PFSK-1 (cell line): ENCODE results near the gene MUC4.

Experiments used
- FOXP2 ChIP-seq: optimal IDR thresholded peaks from 2 replicates; pipeline ENCODE3; 2011; ENCODE audit warnings: borderline replicate concordance, control low read depth, inconsistent platforms; ENCODE audit not compliant: insufficient read depth; ENCODE audit errors: extremely low read length, extremely low read depth
- POLR2AphosphoS5 ChIP-seq: IDR thresholded peaks from 2 replicates; pipeline ENCODE4 v1.6.1; 2012; ENCODE audit warnings: low read depth, mild to moderate bottlenecking, control low read depth, low read length, moderate library complexity
- REST ChIP-seq, 2 experiments: IDR thresholded peaks; 2 replicates each; pipeline versions ENCODE4 v1.6.1 to v1.8.0; 2011 to 2012; ENCODE audit warnings: low read depth in 2 of 2, low read length in 2 of 2, control low read depth in 1 of 2, inconsistent platforms in 1 of 2, mild to moderate bottlenecking in 1 of 2, moderate library complexity in 1 of 2; ENCODE audit not compliant: insufficient read depth in 1 of 2
- SIN3A ChIP-seq: IDR thresholded peaks from 2 replicates; pipeline ENCODE4 v1.6.1; 2012; ENCODE audit warnings: mild to moderate bottlenecking, low read length, moderate library complexity, borderline replicate concordance; ENCODE audit not compliant: insufficient read depth
- TAF1 ChIP-seq: IDR thresholded peaks from 2 replicates; pipeline ENCODE4 v1.6.1; 2012; ENCODE audit warnings: low read length, control low read depth, borderline replicate concordance; ENCODE audit not compliant: insufficient read depth

- TF ChIP-seq SIN3A: no peak
- no peak for TF ChIP-seq REST (IDR thresholded peaks at IDR 0.05; ENCODE audit: insufficient read depth in 1 of 2, low read depth in 2 of 2, low read length in 2 of 2)
- TF ChIP-seq POLR2AphosphoS5: no peak
- no peak for TF ChIP-seq TAF1
- no peak for TF ChIP-seq FOXP2
These were observed 48.2 kb upstream of the MUC4 start for GRCh38 chr3:195859846-195860411.
